Stimulated activated CD4-positive, alpha-beta T cell treated with anti-CD3 and anti-CD28 coated beads, Interleukin-1b, Interleukin-23, amount 100 ng/mL, for 1 hour (primary cell): ENCODE data around the gene ATL1.
"Not testable (repeated sequence)": the region's sequence is repeated elsewhere in the genome, so short reads cannot be mapped to it uniquely, and the experiment has no call there.

Experiments used
- DNase-seq, 2 donors: peaks; one replicate each; pipeline ENCODE4 v3.0.0-alpha.2; 2020; ENCODE audit warnings: low read depth in 2 of 2

ATL1 gene

DNA sequence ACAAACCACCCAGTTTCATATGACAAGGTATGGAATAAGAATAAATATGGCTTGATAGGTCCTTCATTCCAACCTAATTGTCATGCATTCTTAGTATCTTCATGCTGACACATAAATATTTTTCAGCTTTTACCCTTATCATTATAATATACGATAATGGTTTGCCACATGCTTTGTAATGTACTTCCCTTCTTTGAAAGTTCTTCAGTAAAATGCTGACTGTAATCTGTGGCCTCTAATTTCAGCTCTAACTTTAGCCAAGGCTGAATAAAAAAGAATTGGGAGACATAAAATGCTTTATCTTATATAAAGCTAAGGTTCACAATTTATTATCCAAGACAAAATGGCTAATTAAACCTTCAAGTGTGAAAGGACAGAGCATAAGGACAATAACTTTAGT, 24.9 kb upstream of the ATL1 start:
- no peak for DNase-seq

DNA sequence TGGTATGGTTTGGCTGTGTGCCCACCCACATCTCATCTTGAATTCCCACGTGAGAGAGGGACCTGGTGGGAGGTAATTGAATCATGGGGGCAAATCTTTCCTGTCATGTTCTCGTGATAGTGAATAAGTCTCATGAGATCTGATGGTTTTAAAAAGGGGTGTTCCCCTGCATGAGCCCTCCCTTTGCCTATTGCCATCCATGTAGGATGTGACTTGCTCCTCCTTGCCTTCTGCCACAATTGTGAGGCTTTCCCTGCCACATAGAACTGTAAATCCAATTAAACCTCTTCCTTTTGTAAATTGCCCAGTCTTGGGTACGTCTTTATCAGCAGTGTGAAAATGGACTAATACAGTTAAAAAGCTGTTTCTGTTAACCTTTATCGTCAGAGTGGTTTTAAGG, 21.9 kb upstream of the ATL1 start:
- DNase-seq: not testable (repeated sequence)

DNA sequence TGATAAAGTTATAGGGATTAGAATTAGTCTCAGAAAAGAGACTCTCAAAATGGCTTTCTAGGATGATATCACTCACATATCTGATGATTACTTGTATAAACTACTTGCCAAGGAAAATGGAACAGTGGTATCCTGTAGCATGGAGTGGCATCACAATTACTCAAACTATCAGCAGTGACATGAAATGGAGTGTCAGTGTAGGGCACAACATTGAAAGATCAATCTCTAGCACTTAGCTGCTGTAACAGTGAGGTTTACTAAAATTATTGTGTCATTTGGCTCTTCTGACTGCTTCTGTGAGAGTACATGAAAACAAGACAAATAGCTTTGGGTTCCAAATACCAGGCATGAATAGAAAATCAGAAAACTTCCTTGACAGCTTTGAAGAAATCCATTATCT, 20.9 kb upstream of the ATL1 start:
- DNase-seq: no peak

DNA sequence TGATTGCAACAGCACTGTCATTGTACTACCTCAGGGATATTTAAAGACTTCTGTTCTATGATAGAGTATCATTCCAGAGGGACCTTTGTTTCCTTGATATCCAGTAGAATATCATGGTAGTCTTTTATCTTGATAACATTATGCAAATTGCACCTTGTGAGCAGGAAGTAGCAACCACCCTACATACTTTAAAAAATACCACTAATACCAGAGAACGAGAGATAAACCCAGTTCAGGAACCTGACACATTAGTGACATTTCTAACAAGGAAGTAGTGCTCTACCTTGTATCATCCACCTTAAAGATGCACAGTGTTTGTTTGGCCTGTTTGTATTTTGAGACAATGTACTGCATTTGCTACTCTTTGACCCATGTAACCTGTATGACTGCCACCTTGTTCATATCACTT, 18.8 kb upstream of the ATL1 start:
- DNase-seq: no peak

DNA sequence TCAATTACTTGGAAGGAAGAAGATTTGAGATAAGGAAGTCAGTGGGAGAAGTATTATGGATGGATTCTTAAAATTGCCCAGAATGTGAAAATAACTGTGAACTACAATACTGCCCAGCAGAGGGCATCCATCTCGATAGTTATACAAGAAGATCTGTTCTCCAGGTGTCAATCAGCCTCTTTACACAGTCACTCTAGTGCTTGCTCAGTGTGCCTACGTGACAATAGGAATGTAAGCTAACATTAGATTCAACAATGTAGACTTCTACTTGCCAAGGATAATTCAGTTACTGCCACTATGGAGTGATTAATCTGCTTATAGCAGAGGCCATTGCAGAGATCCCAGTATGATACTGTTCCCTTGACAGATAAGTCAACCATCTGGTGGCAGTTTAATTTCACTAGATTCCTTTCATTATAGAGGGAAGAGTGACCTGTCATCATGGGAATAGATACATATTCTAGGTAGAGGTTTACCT, 17.0 kb upstream of the ATL1 start:
- no peak for DNase-seq

DNA sequence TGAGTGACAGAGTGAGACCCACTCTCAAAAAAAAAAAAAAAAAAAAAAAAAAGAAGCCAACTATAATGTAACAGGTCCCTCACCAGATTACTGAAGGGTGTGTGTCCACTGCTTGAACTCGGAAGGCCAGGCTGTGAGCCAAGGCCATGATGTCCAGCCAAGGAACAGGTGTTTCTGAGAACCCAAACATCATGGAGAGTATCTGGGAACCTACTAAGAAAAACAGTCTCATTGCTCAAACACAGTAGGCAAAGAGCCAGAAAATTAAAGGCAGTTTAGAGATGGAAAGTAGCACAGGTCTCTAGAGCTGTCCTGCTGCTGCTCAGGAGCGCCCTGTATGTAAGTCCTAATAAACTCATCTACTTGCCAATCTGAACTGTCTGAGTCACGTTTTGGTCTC, 15.0 kb upstream of the ATL1 start:
- DNase-seq: no peak

DNA sequence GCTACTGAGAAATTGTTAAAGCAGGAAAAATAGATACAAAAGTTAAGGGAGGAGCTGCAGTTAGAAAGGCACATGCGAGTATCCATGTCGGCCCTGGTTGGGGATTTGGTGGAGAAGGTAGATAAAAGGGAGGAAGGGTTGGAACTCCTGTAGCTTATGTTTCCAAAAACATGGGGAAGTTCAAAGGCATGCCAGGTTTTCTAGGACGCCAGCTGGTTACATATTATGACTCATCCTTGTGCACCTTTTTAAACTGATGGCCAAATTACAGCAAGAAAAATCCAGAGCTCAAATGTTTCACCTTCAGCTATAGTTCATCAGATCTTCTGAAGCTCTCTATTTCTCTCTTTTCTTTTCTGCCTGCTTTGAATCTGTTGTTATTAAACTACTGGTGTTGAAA, 14.3 kb upstream of the ATL1 start:
- no peak for DNase-seq

DNA sequence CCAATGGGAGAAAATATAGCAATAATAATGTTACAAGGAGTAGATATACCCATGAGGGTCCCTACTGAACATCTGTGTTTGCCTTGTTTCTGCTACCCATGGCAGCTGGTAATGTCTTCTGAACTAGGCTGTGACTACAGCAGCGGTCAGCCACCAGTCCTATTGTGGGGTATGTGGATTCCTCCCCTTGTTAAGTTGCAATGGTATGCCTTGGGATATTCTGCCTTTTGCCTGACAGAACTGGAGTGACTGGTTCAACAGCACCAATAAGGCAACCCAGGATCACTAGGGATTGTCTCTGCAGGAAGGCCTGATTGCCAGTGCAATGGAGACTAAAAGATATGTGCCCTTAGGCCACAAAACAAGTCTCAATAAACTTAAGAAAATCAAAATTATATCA, 9.7 kb upstream of the ATL1 start:
- DNase-seq: no peak

DNA sequence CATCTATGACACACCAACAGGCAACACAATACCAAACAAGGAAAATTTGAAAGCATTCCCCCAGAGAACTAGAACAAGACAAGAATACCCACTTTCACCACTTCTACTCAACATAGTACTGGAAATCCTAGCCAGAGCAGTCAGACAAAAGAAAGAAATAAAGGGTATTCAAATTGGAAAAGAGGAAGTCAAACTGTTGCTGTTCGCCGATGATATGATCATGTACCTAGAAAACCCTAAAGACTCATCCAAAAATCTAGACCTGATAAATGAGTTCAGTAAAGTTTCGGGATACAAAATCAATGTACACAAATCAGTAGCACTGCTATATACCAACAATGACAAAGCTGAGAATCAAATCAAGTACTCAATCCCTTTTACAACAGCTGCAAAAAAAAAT, 8.1 kb upstream of the ATL1 start:
- no peak for DNase-seq

DNA sequence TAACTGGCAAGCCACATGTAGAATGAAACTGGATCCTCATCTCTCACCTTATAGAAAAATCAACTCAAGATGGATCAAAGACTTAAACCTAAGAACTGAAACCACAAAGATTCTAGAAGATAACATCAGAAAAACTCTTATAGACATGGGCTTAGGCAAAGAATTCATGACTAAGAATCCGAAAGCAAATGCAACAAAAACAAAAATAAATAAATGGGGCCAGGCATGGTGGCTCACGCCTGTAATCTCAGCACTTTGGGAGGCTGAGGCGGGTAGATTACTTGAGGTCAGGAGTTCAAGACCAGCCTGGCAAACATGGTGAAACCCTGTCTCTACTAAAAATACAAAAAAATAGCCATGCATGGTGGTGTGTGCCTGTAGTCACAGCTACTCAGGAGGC, 7.1 kb upstream of the ATL1 start:
- DNase-seq: not testable (repeated sequence)

DNA sequence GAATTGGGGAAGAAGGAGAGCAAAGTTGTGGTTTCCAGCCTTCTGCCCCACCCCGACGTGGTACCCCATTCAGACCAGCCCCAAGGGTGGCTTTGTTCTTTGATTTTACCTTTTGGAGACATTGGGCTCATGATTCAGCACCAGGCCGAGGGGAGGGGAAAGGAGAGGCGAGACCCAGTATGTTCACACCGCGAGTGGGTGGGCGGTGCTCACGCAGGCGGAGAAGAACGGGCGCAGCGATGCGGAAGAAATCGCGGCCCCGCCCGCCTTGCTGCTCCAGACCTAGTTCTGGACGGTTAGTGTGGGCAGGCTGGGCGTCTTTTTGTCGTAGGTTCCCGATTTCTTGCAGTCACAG, 963 bp downstream of the ATL1 start:
- peak in 1 of 2 donors; percentile 22 for DNase-seq

DNA sequence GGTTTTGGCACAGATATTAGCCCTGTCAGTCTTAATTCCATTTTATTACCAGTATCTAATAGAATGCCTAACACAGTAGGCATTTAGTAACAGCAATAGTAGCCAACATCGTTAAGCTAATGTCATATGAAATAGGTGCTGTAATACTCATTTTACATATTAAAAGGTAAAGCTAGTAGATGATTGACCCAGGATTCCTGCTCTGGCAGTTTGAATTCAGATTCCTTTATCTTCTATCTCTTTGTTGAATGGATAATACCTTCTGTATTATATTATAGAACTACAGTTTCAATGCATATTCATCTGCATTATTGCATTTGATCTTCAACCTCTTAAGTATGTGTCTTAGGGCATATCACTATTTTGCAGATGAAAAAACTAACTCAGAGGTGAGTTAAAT, 2.9 kb downstream of the ATL1 start:
- DNase-seq: no peak

DNA sequence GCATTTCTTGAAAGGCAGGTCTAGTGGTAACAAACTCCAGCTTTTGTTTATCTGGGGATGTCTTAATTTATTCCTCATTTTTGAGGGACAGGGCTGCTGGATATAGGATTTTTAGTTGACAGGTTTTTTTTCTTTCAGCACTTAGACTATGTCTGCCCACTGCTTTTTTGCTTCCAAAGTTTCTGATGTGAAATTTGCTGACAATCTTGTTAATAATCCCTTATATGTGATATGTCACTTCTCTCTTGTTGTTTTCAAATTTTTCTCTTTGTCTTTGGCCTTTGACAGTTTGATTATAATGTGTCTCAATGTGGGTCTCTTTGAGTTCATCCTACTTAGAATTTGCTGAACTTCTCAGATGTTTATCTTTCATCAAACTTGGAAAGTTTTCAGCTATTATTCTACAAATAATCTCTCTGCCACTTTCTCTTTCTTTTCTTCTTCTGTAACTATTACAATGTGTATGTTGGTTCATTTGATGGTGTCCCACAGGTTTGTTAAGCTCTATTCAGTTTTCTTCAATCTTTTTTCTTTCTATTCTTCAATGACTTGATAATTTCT, 9.8 kb downstream of the ATL1 start:
- no peak for DNase-seq

DNA sequence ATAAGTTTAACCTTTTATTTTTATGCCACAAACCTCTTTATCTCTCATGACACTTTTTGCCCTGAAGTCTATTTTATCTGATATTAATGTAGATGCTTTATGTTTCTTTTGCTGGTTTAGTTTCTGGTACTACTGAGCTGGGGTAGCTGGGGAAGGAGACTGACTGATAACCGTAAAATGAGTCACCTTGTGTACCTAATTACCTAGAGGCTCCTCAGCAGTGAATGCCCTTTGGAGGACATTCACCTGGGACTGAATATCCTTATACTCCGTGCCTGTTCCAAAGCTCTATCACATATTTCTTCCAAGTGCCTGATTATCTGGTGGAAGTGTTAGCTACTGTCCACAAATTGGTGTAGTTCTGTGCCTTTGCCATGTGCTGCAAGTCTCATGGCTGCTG, 13.9 kb downstream of the ATL1 start:
- DNase-seq: no peak

DNA sequence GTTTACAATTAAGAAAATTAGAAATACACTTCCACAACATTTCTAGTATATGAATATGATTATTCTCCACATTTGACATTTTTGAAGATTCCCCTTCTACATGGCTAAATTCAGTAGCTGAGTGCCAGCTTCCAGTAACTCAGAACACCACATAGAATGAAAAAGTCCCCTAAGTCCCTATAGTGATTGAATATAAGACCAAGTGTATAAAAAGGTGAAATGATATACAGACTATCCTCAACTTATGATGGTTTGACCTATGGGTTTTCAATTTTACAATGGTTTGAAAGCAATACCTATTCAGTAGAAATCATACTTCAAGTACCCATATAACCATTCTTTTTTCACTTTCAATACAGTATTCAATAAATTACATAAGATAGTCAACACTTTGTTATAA, 15.8 kb downstream of the ATL1 start:
- no peak for DNase-seq

DNA sequence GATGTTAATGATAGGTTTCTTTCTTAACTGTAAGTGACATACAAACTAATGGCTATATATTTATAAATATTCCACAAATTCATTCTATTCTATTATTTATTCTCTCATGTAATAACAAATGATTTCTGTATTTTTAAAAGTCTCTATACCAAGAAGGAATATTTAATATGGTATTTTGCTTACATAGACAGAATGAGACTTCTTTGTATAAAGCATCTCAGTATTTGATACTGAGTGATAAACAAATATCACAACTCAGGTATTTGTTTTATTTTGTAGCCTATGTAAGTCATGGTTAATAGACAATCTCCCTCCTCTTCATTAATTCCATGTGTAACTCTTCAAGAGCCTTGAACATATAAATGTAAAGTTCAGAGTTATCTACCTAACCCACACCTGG, 18.0 kb downstream of the ATL1 start:
- no peak for DNase-seq

DNA sequence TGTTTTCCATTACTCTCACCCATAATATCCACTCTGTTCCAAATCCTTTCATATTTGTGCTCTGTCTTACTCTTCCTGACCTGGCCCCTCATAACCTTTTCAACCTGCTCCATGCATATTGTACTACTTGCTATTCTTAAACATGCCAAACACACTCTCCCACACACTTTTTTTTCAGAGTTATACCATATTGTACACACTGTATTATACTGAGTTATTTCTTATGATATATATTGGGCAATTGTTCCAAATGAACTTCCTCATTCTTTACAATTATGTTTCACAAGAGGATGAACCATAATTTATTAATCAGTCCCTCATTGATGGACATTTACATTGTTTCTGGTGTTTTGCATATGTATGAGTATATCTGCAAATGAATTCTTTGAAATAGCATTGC, 18.5 kb downstream of the ATL1 start:
- no peak for DNase-seq

DNA sequence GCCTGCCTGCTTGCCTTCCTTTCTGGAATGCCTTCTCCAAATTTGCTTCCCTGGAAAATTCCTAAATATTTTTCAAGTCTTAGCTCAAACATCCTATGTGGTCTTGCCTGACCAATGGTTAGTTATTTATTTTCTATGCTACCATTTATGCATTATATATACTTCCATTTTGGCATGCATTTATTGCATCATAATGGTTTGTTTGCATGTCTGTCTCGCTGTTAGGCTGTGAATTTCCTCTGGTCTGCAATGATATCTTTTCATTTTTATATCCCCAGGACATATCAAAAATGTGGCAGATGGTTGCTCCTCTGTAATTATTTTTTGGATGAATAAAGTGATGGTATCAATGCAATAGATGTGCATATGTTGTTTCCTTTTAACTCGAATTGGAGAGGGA, 30.5 kb downstream of the ATL1 start:
- no peak for DNase-seq

DNA sequence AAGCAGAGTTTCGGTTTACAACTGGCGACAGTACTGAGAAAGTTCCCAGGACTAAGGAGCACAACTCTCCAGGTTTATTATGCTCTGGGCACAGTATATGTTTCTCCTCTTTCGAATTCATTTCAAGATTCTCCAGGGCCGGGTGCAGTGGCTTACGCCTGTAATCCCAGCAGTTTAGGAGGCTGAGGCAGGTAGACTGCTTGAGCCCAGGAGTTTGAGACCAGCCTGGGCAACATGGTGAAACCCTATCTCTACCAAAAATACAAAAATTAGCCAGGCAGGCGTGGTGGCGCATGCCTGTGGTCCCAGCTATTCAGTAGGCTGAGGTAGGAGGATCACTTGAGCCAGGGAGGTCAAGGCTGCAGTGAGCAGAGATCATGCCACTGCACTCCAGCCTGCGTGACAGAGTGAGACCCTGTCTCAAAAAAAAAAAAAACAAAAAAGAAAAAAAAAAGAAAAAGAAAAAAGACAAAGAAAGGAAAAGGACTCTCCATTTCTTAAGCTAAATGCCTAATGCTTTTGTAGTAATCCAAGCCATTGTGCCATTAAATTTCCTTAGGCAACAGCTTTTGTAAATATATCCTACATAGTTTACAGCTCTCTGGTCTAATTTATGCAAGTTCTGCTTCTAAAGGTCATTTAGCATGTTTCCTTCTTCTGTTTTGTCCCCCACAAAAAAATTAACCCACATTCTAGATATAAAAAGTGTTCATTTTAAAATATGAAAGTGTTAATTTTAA, 34.8 kb downstream of the ATL1 start:
- no peak for DNase-seq

DNA sequence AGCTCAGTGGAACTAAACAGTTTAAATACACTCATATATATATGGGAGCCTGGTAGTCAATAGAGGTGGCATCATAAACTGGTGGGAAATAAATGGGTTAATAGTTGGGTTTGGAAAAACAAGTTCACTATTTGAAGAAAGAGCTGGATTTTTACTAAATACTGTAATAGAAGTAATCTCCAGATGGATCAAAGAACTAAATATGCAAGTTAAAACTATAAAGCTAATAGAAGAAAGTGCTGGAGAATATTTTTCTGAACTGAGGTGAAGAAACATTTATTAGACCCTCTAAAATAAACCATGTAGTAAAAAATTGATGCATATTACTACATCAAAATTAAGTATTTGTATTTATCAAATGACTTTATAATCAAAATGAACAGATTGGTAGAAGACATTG, 38.8 kb downstream of the ATL1 start:
- no peak for DNase-seq

DNA sequence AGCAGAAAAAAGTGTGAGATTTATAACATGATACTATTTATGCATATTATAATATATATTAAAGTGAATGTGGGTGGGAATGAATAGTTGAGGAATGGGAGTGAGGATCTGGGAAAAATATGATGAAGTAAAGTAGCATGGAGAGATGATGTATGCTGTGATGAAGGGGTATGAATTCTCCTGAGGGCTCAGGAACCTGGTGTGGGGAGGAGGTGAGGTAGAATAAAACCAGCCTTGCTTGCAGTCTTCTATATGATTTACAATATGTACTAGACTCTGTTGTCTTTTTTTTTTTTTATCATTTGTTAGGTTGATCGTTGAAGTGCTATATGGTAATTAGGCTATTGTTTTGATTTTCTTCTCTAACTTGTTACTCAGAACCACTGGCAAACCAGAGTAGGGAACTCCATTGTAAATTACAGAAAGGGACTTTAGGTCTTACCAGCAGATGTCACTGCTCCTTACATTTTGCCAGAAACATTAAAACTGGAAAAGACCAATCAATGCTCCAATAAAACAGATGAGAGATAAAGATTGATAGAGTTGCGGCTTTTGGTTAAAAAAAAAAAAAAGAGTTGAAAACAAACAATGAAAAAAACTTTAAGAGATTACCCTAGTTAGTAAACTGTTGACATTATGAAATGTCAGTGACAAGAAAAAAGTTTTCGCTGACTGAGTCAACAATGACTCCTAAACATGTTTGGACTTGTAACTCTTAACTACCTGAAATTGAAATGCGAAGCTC, 39.9 kb downstream of the ATL1 start:
- no peak for DNase-seq

DNA sequence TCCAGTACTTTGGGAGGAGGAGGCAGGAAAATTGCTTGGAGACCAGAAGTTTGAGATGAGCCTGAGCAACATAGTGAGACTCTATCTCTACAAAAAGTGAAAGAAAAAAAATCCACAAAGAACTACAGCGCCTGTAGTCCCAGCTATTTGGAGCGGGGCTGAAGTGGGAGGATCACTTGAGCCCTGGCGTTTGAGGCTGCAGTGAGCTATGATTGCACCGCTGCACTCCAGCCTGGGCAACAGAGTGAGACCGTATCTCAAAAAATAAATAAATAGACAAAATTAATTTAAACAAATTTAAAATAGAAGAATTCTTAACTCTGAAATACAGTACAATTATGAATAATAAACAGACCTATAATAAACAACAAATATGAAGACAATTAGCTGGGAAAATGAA, 40.9 kb downstream of the ATL1 start:
- DNase-seq: no peak

DNA sequence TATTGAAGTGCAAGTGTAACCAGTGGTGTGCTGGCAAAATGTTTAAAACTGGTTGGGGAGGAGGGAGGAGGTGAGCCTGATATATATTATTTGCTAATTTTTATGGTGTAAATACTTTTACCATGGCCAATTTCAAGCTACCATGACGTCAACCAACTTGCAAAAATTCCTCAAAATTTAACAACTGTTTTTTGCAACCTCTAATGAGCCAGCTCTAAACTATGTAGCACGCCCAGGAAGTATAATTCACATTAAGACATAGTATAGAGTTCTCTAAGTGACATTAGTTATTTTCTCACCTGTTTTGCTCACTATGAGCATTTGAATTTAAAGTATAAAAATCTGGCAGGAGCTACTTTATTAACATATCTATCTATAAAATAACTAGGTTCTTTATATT, 41.4 kb downstream of the ATL1 start:
- no peak for DNase-seq
